Neutrophil (primary cell): ENCODE data around the gene ANKRD29.
"Not testable (repeated sequence)": the region's sequence is repeated elsewhere in the genome, so short reads cannot be mapped to it uniquely, and the experiment has no call there.

Experiments
- H3K27ac ChIP-seq: fragments of 200-600 bp; sonication (generic); 2 replicates; pipeline ENCODE4 v1.5.1; 2016; ENCODE audit warnings: mild to moderate bottlenecking, moderate library complexity
- H3K27me3 ChIP-seq: fragments of 200-600 bp; sonication (generic); 2 replicates; pipeline ENCODE4 v1.6.0; 2016; ENCODE audit warnings: mild to moderate bottlenecking
- H3K36me3 ChIP-seq: fragments of 200-600 bp; sonication (generic); 2 replicates; pipeline ENCODE4 v1.5.1; 2017
- H3K4me1 ChIP-seq, 2 experiments: fragments of 200-600 bp in 1 of 2; sonication (generic) in 1 of 2; 1 replicate in 1 of 2; 2 replicates in 1 of 2; pipeline versions ENCODE4 v1.5.1 to v1.6.1; 2013 to 2016; ENCODE audit warnings: low read depth in 1 of 2, low read length in 1 of 2, mild to moderate bottlenecking in 1 of 2, moderate library complexity in 1 of 2; ENCODE audit not compliant: control insufficient read depth in 1 of 2, insufficient read depth in 1 of 2
- H3K4me3 ChIP-seq, 2 experiments: fragments of 200-600 bp in 1 of 2; sonication (generic) in 1 of 2; 1 replicate in 1 of 2; 2 replicates in 1 of 2; pipeline ENCODE4 v1.5.1; 2013 to 2016; ENCODE audit warnings: low read depth in 1 of 2, low read length in 1 of 2, mild to moderate bottlenecking in 1 of 2, moderate library complexity in 1 of 2
- H3K9me3 ChIP-seq: fragments of 200-600 bp; sonication (generic); 2 replicates; pipeline ENCODE4 v1.5.1; 2016
- CTCF ChIP-seq: fragments of 200-600 bp; sonication (generic); IDR thresholded peaks from 2 replicates; pipeline ENCODE4 v1.5.1; 2016; ENCODE audit warnings: antibody characterized with exemption

Gene ANKRD29

GRCh38 chr18:23641937-23642666, 20.6 kb downstream of the ANKRD29 start:
- H3K9me3 ChIP-seq: no peaks in the 10 kb centered on the region
- TF ChIP-seq CTCF: no peak

GRCh38 chr18:23641143-23641720, 21.5 kb downstream of the ANKRD29 start:
- Histone ChIP-seq H3K4me3 (no peak overlapping the region), H3K4me1 (no peaks in the 10 kb centered on the region), H3K27ac (no peak overlapping the region), H3K36me3 (no peaks in the 10 kb centered on the region), H3K27me3 (peaks cover 18% of the 10 kb centered on the region), H3K9me3 (no peaks in the 10 kb centered on the region)
- TF ChIP-seq CTCF: no peak

More at GRCh38 chr18:23641937-23642666, 20.6 kb downstream of the ANKRD29 start:
- peaks cover 10% of the 10 kb centered on the region for H3K27me3 ChIP-seq
- no peak overlapping the region for H3K27ac ChIP-seq
- H3K36me3 ChIP-seq: no peaks in the 10 kb centered on the region
- no peaks in the 10 kb centered on the region for H3K4me1 ChIP-seq
- no peak overlapping the region for H3K4me3 ChIP-seq

- H3K27ac ChIP-seq: no peak overlapping the region
- TF ChIP-seq CTCF: no peak
Observed at GRCh38 chr18:23640052-23640451, 22.7 kb downstream of the ANKRD29 start.

DNA sequence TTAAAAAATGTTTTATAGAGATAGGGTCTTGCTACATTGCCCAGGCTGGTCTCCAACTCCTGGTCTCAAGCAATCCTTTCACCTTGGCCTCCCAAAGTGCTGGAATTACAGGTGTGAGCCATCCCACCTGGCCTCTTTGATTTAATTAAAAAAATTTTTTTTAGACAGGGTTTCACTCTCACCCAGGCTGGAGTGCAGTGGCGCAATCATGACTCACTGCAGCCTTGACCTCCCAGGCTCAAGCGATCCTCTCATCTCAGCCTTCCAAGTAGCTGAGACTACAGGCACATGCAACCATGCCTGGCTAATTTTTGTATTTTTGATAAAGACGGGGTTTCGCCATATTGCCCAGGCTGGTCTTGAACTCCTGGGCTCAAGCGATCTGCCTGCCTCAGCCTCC, 26.3 kb downstream of the ANKRD29 start:
- not testable (repeated sequence) for H3K27ac ChIP-seq, H3K9me3 ChIP-seq, H3K4me1 ChIP-seq, H3K36me3 ChIP-seq, H3K4me3 ChIP-seq
- H3K27me3 ChIP-seq: peaks cover 17% of the 10 kb centered on the region

More at GRCh38 chr18:23640052-23640451, 22.7 kb downstream of the ANKRD29 start:
- H3K36me3 ChIP-seq: no peaks in the 10 kb centered on the region
- no peak overlapping the region for H3K4me3 ChIP-seq
- no peaks in the 10 kb centered on the region for H3K4me1 ChIP-seq
- H3K9me3 ChIP-seq: no peaks in the 10 kb centered on the region
- peaks cover 17% of the 10 kb centered on the region for H3K27me3 ChIP-seq

- Histone ChIP-seq H3K4me1 (peaks cover 0 to 4% of the 10 kb centered on the region in 2 experiments), H3K4me3 (no peak overlapping the region), H3K27ac (no peak overlapping the region), H3K36me3 (no peaks in the 10 kb centered on the region), H3K9me3 (no peaks in the 10 kb centered on the region), H3K27me3 (peaks cover 17% of the 10 kb centered on the region)
- no peak for TF ChIP-seq CTCF
Observed at GRCh38 chr18:23636071-23636399, 26.7 kb downstream of the ANKRD29 start.

- H3K9me3 ChIP-seq: no peaks in the 10 kb centered on the region
- peaks cover 0 to 4% of the 10 kb centered on the region in 2 experiments for H3K4me1 ChIP-seq
- no peaks in the 10 kb centered on the region for H3K36me3 ChIP-seq
- no peak overlapping the region for H3K27ac ChIP-seq
- no peak overlapping the region for H3K4me3 ChIP-seq
- no peak for TF ChIP-seq CTCF
- H3K27me3 ChIP-seq: peaks cover 17% of the 10 kb centered on the region
Observed at GRCh38 chr18:23635283-23636070, 27.2 kb downstream of the ANKRD29 start.
